NCI-H2029 treated with DMSO at 0.1 percent for 48 hours (cell line): Measurements from ENCODE around the gene ACOT4.
"Not testable (repeated sequence)": the region's sequence is repeated elsewhere in the genome, so short reads cannot be mapped to it uniquely, and the experiment has no call there.

Experiments
- DNase-seq: peaks from one replicate; lab custom pipeline; 2025; lab: John Stamatoyannopoulos, UW

ACOT4 gene, protein sequence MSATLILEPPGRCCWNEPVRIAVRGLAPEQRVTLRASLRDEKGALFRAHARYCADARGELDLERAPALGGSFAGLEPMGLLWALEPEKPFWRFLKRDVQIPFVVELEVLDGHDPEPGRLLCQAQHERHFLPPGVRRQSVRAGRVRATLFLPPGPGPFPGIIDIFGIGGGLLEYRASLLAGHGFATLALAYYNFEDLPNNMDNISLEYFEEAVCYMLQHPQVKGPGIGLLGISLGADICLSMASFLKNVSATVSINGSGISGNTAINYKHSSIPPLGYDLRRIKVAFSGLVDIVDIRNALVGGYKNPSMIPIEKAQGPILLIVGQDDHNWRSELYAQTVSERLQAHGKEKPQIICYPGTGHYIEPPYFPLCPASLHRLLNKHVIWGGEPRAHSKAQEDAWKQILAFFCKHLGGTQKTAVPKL

DNA sequence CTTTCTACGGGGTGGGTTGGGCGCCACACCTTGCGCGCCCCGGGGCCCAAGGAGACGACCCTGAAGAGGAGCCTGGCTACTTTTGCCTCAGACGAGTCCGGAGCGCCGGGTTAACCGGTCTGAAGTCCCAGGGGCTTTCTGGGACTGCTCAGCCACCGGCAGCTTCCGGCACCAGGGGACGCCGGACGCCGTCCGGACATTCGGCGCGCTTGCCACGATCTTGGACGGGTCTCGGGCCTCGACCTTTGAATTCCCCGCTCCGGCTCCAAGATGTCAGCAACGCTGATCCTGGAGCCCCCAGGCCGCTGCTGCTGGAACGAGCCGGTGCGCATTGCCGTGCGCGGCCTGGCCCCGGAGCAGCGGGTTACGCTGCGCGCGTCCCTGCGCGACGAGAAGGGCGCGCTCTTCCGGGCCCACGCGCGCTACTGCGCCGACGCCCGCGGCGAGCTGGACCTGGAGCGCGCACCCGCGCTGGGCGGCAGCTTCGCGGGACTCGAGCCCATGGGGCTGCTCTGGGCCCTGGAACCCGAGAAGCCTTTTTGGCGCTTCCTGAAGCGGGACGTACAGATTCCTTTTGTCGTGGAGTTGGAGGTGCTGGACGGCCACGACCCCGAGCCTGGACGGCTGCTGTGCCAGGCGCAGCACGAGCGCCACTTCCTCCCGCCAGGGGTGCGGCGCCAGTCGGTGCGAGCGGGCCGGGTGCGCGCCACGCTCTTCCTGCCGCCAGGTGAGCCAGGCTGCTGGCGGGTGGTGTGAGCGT, at the start of gene ACOT4:
Gene ACOT4, plus strand, starts transcription at position 184 of the 760 bp plus-strand sequence. Its CDS starts 87 bp downstream, at position 271.
- DNase-seq = no peak

DNA sequence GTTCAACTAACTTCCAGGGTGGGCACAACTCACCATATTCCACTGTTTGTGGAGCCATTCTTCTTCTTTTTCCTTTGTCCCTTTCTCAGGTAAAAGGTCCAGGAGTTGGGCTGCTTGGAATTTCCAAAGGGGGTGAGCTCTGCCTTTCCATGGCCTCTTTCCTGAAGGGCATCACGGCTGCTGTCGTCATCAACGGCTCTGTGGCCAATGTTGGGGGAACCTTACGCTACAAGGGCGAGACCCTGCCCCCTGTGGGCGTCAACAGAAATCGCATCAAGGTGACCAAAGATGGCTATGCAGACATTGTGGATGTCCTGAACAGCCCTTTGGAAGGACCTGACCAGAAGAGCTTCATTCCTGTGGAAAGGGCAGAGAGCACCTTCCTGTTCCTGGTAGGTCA, 48.7 kb upstream of the ACOT4 start:
- not testable (repeated sequence) for DNase-seq

DNA sequence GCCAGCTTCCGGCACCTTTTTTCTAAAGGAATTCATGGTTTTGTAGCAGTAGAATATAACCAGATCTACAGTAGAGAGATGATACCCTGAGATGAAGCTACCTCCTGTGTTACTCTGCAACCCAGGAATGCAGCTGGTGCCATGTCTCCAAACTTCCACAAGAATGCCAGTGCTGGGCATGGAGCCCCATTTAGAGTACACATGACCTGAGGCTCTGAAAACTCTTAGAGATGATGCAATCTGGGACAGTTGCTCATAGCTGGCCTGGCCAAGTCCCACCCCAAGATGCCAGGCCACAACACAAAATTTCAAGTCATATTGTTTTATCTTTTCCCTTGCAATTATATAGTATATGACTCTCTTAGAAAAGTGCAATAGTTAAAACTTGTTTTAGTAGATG, 46.3 kb upstream of the ACOT4 start:
- not testable (repeated sequence) for DNase-seq

GRCh38 chr14:73549097-73549496, 42.6 kb upstream of the ACOT4 start:
- DNase-seq = not testable (repeated sequence)

- DNase-seq = not testable (repeated sequence)
Measured at GRCh38 chr14:73549889-73550524, 41.7 kb upstream of the ACOT4 start.

DNA sequence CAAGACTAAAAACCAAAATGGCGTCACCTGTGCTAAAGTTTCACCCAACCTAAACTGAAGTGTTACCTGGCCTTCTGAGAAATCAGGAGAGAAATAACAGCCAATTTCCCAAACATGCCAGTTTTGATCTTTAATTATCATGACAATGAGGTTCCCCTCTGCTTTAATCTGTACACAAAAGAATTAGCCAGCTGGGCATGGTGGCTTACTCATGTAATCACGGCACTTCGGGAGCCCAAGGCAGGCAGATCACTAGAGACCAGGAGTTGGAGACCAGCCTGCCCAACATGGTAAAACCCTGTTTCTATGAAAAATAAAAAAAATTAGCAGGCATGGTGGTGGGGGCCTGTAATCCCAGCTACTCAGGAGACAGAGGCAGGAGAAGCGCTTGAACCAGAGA, 37.8 kb upstream of the ACOT4 start:
- DNase-seq = no peak

- not testable (repeated sequence) for DNase-seq
Measured at GRCh38 chr14:73557201-73557600, 34.5 kb upstream of the ACOT4 start.

GRCh38 chr14:73558238-73558637, 33.4 kb upstream of the ACOT4 start:
- DNase-seq = not testable (repeated sequence)

GRCh38 chr14:73562256-73562655, 29.4 kb upstream of the ACOT4 start:
- DNase-seq = not testable (repeated sequence)

- not testable (repeated sequence) for DNase-seq
Measured at GRCh38 chr14:73562696-73563095, 29.0 kb upstream of the ACOT4 start.

DNA sequence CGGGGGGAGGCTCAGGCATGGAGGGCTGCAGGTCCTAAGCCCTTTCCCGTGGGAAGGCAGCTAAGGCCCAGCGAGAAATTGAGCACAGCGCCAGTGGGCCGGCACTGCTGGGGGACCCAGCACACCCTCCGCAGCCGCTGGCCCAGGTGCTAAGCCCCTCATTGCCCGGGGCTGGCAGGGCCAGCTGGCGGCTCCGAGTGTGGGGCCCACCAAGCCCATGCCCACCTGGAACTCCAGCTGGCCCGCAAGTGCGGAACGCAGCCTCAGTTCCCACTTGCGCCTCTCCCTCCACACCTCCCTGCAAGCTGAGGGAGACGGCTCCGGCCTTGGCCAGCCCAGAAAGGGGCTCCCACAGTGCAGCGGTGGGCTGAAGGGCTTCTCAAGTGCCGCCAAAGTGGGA, 25.2 kb upstream of the ACOT4 start:
- not testable (repeated sequence) for DNase-seq

GRCh38 chr14:73566935-73567334, 24.7 kb upstream of the ACOT4 start:
- not testable (repeated sequence) for DNase-seq

DNA sequence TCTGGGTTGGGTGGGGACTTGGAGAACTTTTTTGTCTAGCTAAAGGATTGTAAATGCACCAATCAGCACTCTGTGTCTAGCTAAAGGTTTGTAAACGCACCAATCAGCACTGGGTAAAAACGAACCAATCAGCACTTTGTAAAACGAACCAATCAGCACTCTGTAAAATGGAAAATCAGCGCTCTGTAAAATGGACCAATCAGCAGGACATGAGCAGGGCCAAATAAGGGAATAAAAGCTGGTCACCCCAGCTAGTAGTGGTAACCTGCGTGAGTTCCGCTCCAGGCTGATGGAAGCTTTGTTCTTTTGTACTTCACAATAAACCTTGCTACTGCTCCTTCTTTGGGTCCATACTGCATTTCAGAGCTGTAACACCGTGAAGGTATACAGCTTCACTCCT, 24.3 kb upstream of the ACOT4 start:
- DNase-seq = no peak

DNA sequence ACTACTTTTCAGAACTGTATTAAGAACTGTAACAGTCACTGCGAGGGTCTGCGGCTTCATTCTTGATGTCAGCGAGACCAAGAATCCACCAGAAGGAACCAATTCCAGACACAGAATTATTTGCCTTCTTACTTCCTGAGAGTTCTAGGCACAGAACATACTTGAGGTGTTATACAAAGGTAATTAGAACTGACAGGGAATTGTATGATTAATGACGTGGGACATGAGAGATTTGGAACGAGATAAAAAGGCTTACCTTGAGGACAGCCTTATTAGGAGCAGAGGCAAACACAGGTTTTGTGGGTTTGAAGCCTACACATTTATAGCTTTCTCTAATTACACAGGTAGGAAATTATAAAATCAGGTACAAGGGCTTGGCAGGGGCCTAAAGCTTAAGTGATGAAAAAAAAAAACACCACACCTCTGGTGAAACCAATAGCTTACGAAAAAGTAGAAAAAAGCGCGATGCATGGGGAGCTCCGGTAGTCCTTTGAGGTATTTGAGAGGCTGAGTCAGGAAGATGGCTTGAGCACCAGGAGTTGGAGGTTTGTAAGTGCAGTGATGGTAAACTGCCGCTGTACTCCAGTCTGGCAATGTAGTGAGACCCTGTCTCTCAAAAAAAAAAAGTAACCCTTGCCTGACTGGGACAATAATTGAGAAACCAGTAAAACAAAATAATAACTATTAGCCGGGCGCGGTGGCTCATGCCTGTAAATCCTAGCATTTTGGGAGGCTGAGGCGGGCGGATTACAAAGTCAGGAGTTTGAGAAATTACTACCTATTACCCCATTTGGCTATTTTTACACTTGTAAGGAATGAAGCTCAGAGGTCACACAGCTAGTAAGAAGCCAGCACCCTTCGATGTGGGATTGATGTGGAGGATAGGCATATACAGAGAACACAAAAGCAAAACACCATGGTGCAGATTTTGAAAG, 23.5 kb upstream of the ACOT4 start:
- DNase-seq = no peak

DNA sequence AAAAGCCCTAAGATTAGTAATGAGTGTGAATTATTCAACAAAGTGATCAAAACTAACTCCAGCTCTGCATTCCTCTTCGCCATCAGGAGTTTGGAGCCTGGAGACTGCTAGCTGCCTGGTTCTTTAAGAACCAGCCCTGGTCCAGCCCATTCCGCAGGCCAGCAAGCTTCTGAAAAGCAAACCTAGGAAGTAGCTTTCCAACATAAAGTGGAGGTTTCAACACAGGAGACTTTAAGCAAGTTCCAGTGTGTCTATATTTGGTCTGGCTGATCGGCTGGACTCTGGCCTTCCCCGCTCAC, 22.8 kb upstream of the ACOT4 start:
- DNase-seq = not testable (repeated sequence)

GRCh38 chr14:73569185-73569958, 22.3 kb upstream of the ACOT4 start, which contains the start of gene ACOT2:
ACOT2 (plus strand) TSS chr14:73569213; CDS start chr14:73569241, 28 bp downstream.
- DNase-seq = not testable (repeated sequence)

DNA sequence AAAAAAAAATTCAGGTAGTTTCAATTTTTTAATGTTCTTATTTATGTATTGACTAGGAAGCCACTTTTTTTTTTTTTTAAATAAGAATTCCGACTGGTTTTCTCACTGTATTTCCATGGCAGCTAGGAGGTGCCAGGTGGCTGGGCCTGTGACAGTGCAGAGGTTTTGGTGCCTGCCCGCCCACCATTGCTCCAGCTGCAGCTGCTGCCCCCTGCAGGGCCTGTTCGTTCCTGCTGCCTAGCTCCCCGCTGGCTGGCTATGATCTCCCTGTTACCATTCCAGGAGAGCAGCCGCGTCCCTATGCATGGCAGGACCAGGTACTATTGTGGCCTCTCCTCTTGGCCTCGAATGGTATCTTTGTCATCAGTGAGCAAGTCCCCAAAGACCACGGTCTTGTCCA, 20.8 kb upstream of the ACOT4 start:
- not testable (repeated sequence) for DNase-seq

- DNase-seq = not testable (repeated sequence)
Measured at GRCh38 chr14:73573034-73573433, 18.6 kb upstream of the ACOT4 start.

DNA sequence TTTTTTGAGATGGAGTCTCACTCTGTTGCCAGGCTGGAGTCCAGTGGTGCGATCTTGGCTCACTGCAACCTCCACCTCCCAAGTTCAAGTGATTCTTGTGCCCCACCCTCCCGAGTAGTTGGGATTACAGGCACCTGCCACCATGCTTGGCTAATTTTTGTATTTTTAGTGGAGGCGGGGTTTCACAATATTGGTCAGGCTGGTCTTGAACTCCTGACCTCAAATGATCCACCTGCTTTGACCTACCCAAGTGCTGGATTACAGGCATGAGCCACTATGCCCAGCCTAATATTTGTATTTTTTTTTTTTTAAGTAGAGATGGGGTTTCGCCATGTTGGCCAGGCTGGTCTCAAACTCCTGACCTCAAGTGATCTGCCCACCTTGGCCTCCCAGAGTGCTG, 17.9 kb upstream of the ACOT4 start:
- not testable (repeated sequence) for DNase-seq

- not testable (repeated sequence) for DNase-seq
Measured at GRCh38 chr14:73574251-73574650, 17.4 kb upstream of the ACOT4 start.

DNA sequence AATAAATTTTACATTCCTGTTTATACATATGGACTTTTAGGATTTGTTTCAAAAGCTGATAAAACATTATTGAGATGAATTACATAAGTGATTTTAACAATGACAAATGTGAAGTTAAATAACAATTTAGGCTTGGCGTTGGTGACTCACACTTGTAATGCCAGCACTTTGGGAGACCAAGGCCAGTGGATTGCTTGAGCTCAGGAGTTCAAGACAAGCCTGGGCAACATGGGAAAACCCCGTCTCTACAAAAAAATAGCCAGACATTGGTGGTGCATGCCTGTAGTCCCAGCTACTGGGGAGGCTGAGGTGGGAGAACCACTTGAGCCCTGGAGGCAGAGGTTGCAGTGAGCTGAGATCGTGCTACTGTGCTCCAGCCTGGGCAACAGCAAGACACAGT, 15.3 kb upstream of the ACOT4 start:
- DNase-seq = no peak
